ENCODE data around the gene JOSD1.

Gene JOSD1

DNA sequence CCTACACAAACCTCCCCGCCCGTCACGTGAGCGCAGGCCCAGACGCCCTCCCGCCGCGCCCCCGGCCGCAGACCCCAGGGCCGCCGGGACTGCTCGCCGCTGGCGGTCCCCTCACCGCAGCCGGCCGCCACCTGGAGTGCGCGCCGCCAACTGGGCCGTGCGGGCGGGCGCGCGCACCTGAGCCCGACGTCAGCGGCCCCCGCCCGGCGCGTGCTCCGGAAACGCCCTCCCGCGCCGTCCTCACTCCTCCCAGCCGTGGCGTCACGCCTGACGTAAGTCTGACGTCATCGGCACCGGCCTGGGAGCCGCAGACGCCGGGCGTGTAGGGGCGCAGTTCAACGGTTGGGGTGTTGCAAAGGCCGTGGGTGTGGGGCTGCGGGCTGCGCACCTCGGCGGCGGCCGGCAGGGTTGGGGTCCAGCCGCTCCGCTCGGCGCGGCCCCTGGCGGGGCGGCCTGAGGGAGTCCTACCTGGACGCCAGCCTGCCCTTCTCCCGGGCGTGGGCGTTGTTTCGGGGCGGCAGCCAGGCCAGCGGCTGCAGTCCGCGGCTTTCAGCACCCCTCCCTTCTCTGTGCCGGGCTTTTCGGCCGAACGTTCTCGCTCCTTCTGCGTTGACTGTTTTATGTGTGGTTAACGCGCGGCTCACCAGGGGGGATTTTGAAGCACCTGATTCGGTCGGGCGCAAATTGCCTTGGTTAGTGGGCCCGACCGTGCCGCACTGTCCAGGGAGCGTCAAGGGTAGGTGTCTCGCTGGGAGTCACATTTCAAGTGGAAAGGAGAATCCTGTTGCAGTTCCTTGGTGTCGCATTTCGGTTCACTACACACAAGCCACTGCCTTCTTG, at the start of gene JOSD1:
JOSD1 (minus strand) TSS at position 155 of the 840 bp plus-strand sequence. CDS start 956 bp downstream, outside the sequence.
- DNase-seq: peak; percentile 97

DNA sequence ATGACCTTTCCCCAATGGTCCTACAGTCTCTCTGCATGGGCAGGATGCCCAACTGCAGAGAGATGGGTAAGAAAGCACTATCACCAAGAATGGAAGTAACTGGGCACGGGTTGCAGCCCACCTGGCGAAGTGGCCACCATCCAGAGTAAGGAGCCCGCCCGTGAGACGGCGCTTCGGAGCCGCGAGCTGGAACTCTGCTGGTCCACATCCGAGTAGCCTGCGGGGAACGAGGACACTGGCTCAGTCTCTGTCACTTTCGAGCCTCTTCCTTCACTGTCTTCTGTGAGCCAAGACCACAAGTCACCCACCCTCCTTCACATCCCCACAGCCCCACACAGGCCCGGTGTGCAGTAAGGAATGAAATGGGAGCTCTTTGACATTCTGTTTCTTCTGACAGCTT, 49.4 kb upstream of the JOSD1 start:
- no peak for DNase-seq

- no peak for DNase-seq
Measured at GRCh38 chr22:38748487-38749136, 47.9 kb upstream of the JOSD1 start.

DNA sequence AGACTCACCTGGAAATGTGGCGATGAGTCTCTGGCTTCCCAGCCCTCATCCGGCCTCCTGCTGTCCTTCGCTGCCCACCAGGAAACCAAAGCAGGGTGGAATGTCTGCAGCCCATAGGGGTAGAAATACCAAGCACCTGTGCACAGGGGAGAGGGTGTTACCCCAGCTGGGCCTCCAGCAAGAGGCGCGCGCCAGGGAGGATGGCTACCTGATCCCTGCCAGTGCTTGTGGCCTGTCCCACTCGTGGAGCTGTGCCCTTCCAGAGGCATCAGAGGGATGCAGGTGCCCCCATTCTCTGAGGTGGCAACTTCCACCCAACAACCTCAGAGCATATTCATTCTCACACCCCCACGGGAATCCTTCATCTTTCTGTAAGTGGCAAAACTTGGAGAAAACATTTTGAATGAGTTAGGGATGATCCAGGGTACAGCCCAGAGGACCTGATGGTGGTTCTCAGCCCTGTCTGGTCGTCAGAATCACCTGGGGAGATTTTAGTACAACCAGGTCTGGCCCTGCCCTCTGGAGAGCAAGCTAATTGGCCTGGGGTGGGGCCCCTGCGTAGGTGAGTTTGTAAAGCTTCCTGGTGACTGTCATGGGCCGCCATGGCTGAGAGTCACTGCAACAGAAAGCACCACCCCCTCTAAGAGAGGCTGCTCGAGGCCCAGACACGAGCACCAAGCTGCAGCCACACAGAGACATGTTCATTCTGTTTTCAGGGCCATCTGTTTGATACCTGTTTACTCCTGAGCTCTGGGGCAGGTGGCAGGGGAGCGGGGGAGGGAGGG, 45.1 kb upstream of the JOSD1 start:
- no peak for DNase-seq

DNA sequence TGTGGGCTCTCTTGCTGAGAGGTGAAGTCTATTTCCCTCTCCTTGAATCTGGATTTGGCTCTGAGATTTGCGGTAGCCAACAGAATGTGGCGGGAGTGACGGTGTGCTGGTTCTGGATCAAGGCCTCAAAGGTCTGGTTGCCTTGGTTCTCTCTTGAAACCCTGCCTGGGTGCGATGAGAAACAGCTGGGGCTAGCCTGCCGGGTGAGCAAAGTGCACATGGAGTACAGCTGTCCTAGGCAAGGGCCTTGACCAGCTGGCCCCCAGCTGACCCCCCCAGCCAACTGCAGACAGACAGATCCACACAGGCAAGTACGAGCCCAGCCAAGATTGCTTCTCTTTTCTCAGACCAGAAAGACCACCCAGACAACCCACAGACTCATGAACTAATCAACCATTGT, 44.2 kb upstream of the JOSD1 start:
- DNase-seq: no peak

- DNase-seq: no peak
Measured at GRCh38 chr22:38742176-38742942, 41.6 kb upstream of the JOSD1 start.

DNA sequence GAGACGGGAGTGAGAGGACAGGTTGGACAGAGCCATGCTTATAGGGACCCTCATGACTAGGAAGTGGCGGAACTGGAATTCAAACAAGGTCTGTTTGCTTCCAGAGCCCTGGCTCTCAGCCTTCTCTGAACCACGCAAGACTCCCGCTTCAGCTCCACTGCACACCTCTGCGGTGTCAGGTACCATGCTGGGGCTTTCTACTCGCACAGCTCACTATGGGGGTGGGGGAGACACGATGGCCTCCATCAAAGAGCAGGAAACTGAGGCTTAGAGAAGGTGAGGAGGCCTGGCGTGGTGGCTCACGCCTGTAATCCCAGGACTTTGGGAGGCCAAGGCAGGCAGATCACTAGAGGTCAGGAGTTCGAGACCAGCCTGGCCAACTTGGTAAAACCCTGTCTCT, 40.8 kb upstream of the JOSD1 start:
- DNase-seq: no peak

- no peak for DNase-seq
Measured at GRCh38 chr22:38741166-38741565, 40.4 kb upstream of the JOSD1 start.

DNA sequence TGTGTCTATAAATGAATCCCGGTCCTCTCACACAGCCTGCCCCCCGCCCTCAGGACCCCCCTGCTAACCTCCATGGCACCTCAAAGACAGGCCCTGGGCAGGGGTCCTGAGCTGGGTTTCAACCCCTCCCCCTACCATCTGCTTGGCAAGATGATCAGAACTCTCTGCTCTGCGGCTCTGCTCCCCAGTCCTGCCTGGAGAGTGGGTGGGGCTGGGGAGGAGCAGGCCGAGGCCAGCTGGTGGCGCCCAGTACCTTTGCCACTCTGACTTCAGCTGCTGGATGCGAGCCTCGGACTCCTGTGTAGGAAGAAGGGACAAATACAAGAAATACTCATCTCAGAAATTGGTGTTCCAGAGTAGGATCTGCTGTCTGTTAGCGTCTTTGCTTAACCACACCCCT, 40.0 kb upstream of the JOSD1 start:
- DNase-seq: no peak

GRCh38 chr22:38740116-38740723, 39.5 kb upstream of the JOSD1 start:
- no peak for DNase-seq

GRCh38 chr22:38739300-38740055, 38.7 kb upstream of the JOSD1 start:
- no peak for DNase-seq

GRCh38 chr22:38738475-38739070, 37.8 kb upstream of the JOSD1 start:
- DNase-seq: no peak

- DNase-seq: no peak
Measured at GRCh38 chr22:38737302-38738060, 36.7 kb upstream of the JOSD1 start.

GRCh38 chr22:38736257-38736570, 35.5 kb upstream of the JOSD1 start:
- no peak for DNase-seq

- no peak for DNase-seq
Measured at GRCh38 chr22:38735465-38736256, 34.9 kb upstream of the JOSD1 start.

GRCh38 chr22:38735126-38735464, 34.4 kb upstream of the JOSD1 start:
- DNase-seq: no peak

- no peak for DNase-seq
Measured at GRCh38 chr22:38734421-38735100, 33.8 kb upstream of the JOSD1 start.

- DNase-seq: no peak
Measured at GRCh38 chr22:38733724-38734381, 33.1 kb upstream of the JOSD1 start.

DNA sequence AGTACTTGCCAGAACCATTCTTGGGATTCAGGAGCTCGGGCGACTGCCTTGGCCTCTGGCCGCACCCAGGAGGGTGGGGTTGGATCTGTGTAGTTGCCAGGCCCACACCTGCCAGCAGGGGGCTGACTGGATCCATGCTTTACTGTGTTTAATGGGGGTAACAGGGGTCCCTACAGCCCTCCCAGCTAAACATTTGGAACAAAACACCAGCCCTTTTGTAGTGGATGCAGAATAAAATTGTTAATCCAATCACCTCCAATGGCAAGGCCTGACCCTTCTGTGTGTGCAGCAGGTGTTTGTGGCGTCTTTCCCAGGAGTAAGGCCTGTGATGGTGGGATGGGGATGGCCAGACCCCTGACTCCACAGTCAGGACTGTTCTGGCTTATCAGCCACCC, 32.6 kb upstream of the JOSD1 start:
- peak; percentile 52 for DNase-seq
